ENCODE data around the gene STON2. TPM values are rescaled to one million over a fixed set of nuclear protein-coding genes. Genes with fewer than 3 reads are reported as not detected.

STON2 gene
- total RNA-seq, 1 experiment from 2014 or later, result 0.36 TPM

- ChIA-PET POLR2A (no interaction called here), CTCF (no interaction called here)
- peaks cover 4% of the 10 kb centered on the region for H3K27me3 ChIP-seq (ENCODE audit: control insufficient read depth, insufficient read depth, low read length)
- intact Hi-C loops (cut with micrococcal nuclease; ENCODE audit: unreplicated experiment) (no loop called here), in situ Hi-C loops (cut with HindIII; ENCODE audit: low pct_unique_long_range_greater_than_20kb, low sequenced_read_pairs) (no loop called here)
- DNase-seq (ENCODE audit: low read depth, low spot score), result no peak
- no peaks in the 10 kb centered on the region for H3K9me3 ChIP-seq (ENCODE audit: control insufficient read depth, insufficient read depth, low read depth, low read length)
- TF ChIP-seq TCF7L2 (IDR thresholded peaks at IDR 0.05; ENCODE audit: low read depth, low read length), result no peak
- H3K36me3 ChIP-seq (ENCODE audit: control insufficient read depth, insufficient read depth, low read length), result no peaks in the 10 kb centered on the region
- H3K4me1 ChIP-seq (ENCODE audit: control insufficient read depth, insufficient read depth, low read length), result no peaks in the 10 kb centered on the region
- no peak overlapping the region for H3K4me3 ChIP-seq (ENCODE audit: low read depth in 2 of 2, low read length in 2 of 2)
- BruUV-seq (replicated peaks), result no TSS peak
- H3K27ac ChIP-seq (ENCODE audit: low read length), result no peak overlapping the region
- ATAC-seq, result no peak
Observed at GRCh38 chr14:81265636-81266169, 134.4 kb downstream of the STON2 start.

DNA sequence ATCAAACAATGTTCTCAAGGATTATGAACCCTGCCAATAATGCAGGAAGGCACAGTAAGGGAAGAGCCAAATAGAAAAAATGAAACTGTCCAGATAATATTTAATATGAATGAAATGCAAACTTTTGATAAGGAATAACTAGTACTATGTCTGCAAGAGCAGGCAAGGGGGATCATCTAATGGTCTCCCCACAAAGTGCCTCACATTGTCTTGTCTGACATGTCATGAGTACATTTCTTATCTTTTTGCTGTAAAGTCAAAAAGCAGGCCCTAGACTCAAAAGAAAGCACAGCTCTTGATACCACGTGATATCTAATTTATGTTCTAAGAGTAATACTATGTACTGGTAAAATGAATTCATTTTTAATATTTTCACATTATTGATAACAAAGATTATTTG is 135.5 kb downstream of the STON2 start:
- intact Hi-C loops (cut with micrococcal nuclease; ENCODE audit: unreplicated experiment) (no loop called here), in situ Hi-C loops (cut with HindIII; ENCODE audit: low pct_unique_long_range_greater_than_20kb, low sequenced_read_pairs) (no loop called here)
- ATAC-seq, result no peak
- Histone ChIP-seq H3K9me3 (ENCODE audit: control insufficient read depth, insufficient read depth, low read depth, low read length) (no peaks in the 10 kb centered on the region), H3K36me3 (ENCODE audit: control insufficient read depth, insufficient read depth, low read length) (no peaks in the 10 kb centered on the region), H3K4me1 (ENCODE audit: control insufficient read depth, insufficient read depth, low read length) (no peaks in the 10 kb centered on the region), H3K27me3 (ENCODE audit: control insufficient read depth, insufficient read depth, low read length) (peaks cover 4% of the 10 kb centered on the region), H3K4me3 (ENCODE audit: low read depth in 2 of 2, low read length in 2 of 2) (no peak overlapping the region), H3K27ac (ENCODE audit: low read length) (no peak overlapping the region)
- no peak for DNase-seq (ENCODE audit: low read depth, low spot score)
- CTCF ChIA-PET, result no interaction called here
- POLR2A ChIA-PET, result no interaction called here
- BruUV-seq (replicated peaks), result no TSS peak
- no peak for TF ChIP-seq TCF7L2 (IDR thresholded peaks at IDR 0.05; ENCODE audit: low read depth, low read length)
- no peak for TF ChIP-seq POLR2AphosphoS5 (IDR thresholded peaks at IDR 0.05; ENCODE audit: low read depth, low read length)
- no peak for TF ChIP-seq REST (IDR thresholded peaks at IDR 0.05; ENCODE audit: insufficient read depth in 1 of 2, low read depth in 2 of 2, low read length in 1 of 2)
- TF ChIP-seq SIN3A (IDR thresholded peaks at IDR 0.05; ENCODE audit: borderline replicate concordance, insufficient read depth, low read depth, low read length), result no peak
- TF ChIP-seq CTCF (IDR thresholded peaks at IDR 0.05), result no peak

DNA sequence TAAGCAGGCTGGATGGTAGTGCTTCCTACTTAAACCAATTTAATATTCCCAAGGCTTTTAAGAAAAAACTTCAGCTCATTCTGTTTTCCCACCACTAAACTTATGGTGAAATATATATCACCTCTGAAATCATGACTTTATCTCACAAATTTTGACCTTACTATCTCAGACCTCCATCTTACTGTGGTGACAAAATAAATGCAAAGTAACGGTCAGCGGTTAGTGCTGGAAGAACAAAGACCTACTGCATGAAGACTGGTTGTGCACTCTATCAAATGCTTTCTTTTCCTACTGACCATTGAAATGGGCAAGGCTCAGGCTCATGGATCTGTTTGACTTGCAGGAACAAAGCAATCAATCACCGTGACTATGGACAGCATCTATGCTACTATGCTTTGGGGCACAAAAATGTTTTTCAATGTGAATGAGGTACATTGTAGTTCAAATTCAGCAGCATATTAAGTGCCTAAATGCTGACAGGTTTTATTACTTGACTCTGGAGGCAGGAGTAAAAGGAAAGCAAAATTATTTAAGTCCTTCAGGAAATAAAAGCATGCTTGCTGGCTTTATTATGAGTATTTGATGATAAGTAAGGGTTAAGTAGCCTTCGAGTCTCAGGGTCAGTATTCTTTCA is 136.2 kb downstream of the STON2 start:
- no TSS peak for BruUV-seq (replicated peaks)
- H3K9me3 ChIP-seq (ENCODE audit: control insufficient read depth, insufficient read depth, low read depth, low read length), result no peaks in the 10 kb centered on the region

More for the DNA sequence above, 136.2 kb downstream of the STON2 start:
- H3K27ac ChIP-seq (ENCODE audit: low read length), result no peak overlapping the region
- intact Hi-C loops (cut with micrococcal nuclease; ENCODE audit: unreplicated experiment) (no loop called here), in situ Hi-C loops (cut with HindIII; ENCODE audit: low pct_unique_long_range_greater_than_20kb, low sequenced_read_pairs) (no loop called here)
- no peak for ATAC-seq
- no peaks in the 10 kb centered on the region for H3K4me1 ChIP-seq (ENCODE audit: control insufficient read depth, insufficient read depth, low read length)
- H3K36me3 ChIP-seq (ENCODE audit: control insufficient read depth, insufficient read depth, low read length), result no peaks in the 10 kb centered on the region
- no peak for DNase-seq (ENCODE audit: low read depth, low spot score)
- peaks cover 4% of the 10 kb centered on the region for H3K27me3 ChIP-seq (ENCODE audit: control insufficient read depth, insufficient read depth, low read length)
- TF ChIP-seq CTCF (IDR thresholded peaks at IDR 0.05), result no peak
- ChIA-PET POLR2A (no interaction called here), CTCF (no interaction called here)
- H3K4me3 ChIP-seq (ENCODE audit: low read depth in 2 of 2, low read length in 2 of 2), result no peak overlapping the region
